ENCODE results near the gene WDR64. TPM values are rescaled to one million over a fixed set of nuclear protein-coding genes. Genes with fewer than 3 reads are reported as not detected.

Gene WDR64
- total RNA-seq, 1 donor from 2014 or later, result not detected

- Mint-ChIP-seq H3K27me3 (ENCODE audit: low read depth) (peaks cover 11% of the 10 kb centered on the region), H3K4me3 (no peak overlapping the region), H3K4me1 (no peaks in the 10 kb centered on the region), H3K9me3 (no peaks in the 10 kb centered on the region), H3K36me3 (ENCODE audit: low read depth) (no peaks in the 10 kb centered on the region), H3K27ac (ENCODE audit: unreplicated experiment) (no peak overlapping the region)
- no peak for DNase-seq (ENCODE audit: low read depth, low spot score)
- no peak for TF ChIP-seq CTCF (conservative IDR thresholded peaks at IDR 0.05)
Observed at GRCh38 chr1:241674805-241675384, 22.8 kb downstream of the WDR64 start.

GRCh38 chr1:241675983-241676382 lies 23.9 kb downstream of the WDR64 start:
- Mint-ChIP-seq H3K4me1 (no peaks in the 10 kb centered on the region), H3K4me3 (no peak overlapping the region), H3K27me3 (ENCODE audit: low read depth) (peaks cover 16% of the 10 kb centered on the region), H3K9me3 (no peaks in the 10 kb centered on the region), H3K36me3 (ENCODE audit: low read depth) (no peaks in the 10 kb centered on the region), H3K27ac (ENCODE audit: unreplicated experiment) (no peak overlapping the region)
- TF ChIP-seq CTCF (conservative IDR thresholded peaks at IDR 0.05), result no peak
- DNase-seq (ENCODE audit: low read depth, low spot score), result no peak

GRCh38 chr1:241677201-241677600 lies 25.1 kb downstream of the WDR64 start:
- Mint-ChIP-seq H3K4me1 (no peaks in the 10 kb centered on the region), H3K27ac (ENCODE audit: unreplicated experiment) (no peak overlapping the region), H3K9me3 (peaks cover 3% of the 10 kb centered on the region), H3K4me3 (no peak overlapping the region), H3K27me3 (ENCODE audit: low read depth) (peaks cover 21% of the 10 kb centered on the region), H3K36me3 (ENCODE audit: low read depth) (no peaks in the 10 kb centered on the region)
- DNase-seq (ENCODE audit: low read depth, low spot score), result no peak
- no peak for TF ChIP-seq CTCF (conservative IDR thresholded peaks at IDR 0.05)

GRCh38 chr1:241678536-241678935 lies 26.5 kb downstream of the WDR64 start:
- Mint-ChIP-seq H3K9me3 (peaks cover 3% of the 10 kb centered on the region), H3K36me3 (ENCODE audit: low read depth) (no peaks in the 10 kb centered on the region), H3K27ac (ENCODE audit: unreplicated experiment) (no peak overlapping the region), H3K4me3 (no peak overlapping the region), H3K4me1 (no peaks in the 10 kb centered on the region), H3K27me3 (ENCODE audit: low read depth) (peaks cover 17% of the 10 kb centered on the region)
- no peak for TF ChIP-seq CTCF (conservative IDR thresholded peaks at IDR 0.05)
- DNase-seq (ENCODE audit: low read depth, low spot score), result no peak

- Mint-ChIP-seq H3K27me3 (ENCODE audit: low read depth) (peaks cover 17% of the 10 kb centered on the region), H3K9me3 (peaks cover 3% of the 10 kb centered on the region), H3K27ac (ENCODE audit: unreplicated experiment) (no peak overlapping the region), H3K4me1 (no peaks in the 10 kb centered on the region), H3K4me3 (no peak overlapping the region), H3K36me3 (ENCODE audit: low read depth) (no peaks in the 10 kb centered on the region)
- TF ChIP-seq CTCF (conservative IDR thresholded peaks at IDR 0.05), result no peak
- no peak for DNase-seq (ENCODE audit: low read depth, low spot score)
Observed at GRCh38 chr1:241679404-241679803, 27.3 kb downstream of the WDR64 start.

All from neural crest cell (in vitro differentiated cells).